ENCODE measurements around the gene MED31.

Gene MED31

GRCh38 chr17:6691546-6691945 lies 40.1 kb upstream of the MED31 start:
- no peak overlapping the region for H3K18ac ChIP-seq (ENCODE audit: low read length)
- no peak overlapping the region for H3K27ac ChIP-seq (replicated peaks; ENCODE audit: low read length)
- H3K4me1 ChIP-seq (ENCODE audit: control insufficient read depth in 2 of 2, insufficient read depth in 1 of 2, low read depth in 1 of 2, low read length in 2 of 2) = no peaks in the 10 kb centered on the region
- no peak overlapping the region for H2AK5ac ChIP-seq (ENCODE audit: low read depth, low read length)
- H4K91ac ChIP-seq (ENCODE audit: low read depth, low read length, poor library complexity) = no peak overlapping the region
- no peaks in the 10 kb centered on the region for H3K79me1 ChIP-seq (ENCODE audit: low read depth, low read length)
- no peak overlapping the region for H2BK120ac ChIP-seq (ENCODE audit: low read depth, low read length)
- H3K4ac ChIP-seq (ENCODE audit: low read length) = no peak overlapping the region
- no peak overlapping the region for H3K23ac ChIP-seq (ENCODE audit: low read depth, low read length, poor library complexity)
- H3K4me3 ChIP-seq (ENCODE audit: low read length in 2 of 2) = no peak overlapping the region
- H3K27me3 ChIP-seq (ENCODE audit: control insufficient read depth in 3 of 3, insufficient read depth in 3 of 3, low read depth in 1 of 3, low read length in 3 of 3) = peaks cover 0 to 23% (median 0%) of the 10 kb centered on the region in 3 experiments
- H3K9me3 ChIP-seq (replicated peaks in 1 of 2; ENCODE audit: control insufficient read depth in 2 of 2, insufficient read depth in 1 of 2, low read depth in 1 of 2, low read length in 2 of 2) = no peaks in the 10 kb centered on the region
- H3K36me3 ChIP-seq (replicated peaks in 1 of 2; ENCODE audit: control insufficient read depth in 2 of 2, insufficient read depth in 2 of 2, low read length in 2 of 2) = no peaks in the 10 kb centered on the region
- no peak overlapping the region for H4K8ac ChIP-seq (ENCODE audit: low read depth, low read length)
- no peak overlapping the region for H2BK12ac ChIP-seq (ENCODE audit: low read length)
- H2BK5ac ChIP-seq (ENCODE audit: low read length) = no peak overlapping the region
- DNase-seq (ENCODE audit: low spot score) = no peak
- no peak overlapping the region for H3K4me2 ChIP-seq (ENCODE audit: insufficient read depth, low read length, poor library complexity, severe bottlenecking)
- H2AFZ ChIP-seq (ENCODE audit: low read length) = no peak overlapping the region
- H3K9ac ChIP-seq (ENCODE audit: low read depth, low read length, poor library complexity) = no peak overlapping the region
- whole genome bisulfite sequencing, 2 donors (ENCODE audit: extremely low coverage in 2 of 2, insufficient read length in 2 of 2, insufficient replicate concordance in 1 of 2) = no CpG with 5 or more reads among the region's 3 CpGs
- H3K14ac ChIP-seq (ENCODE audit: low read length) = no peak overlapping the region
- no peak overlapping the region for H2BK15ac ChIP-seq (ENCODE audit: low read length)

GRCh38 chr17:6690641-6691040 lies 39.2 kb upstream of the MED31 start:
- no peak overlapping the region for H2BK120ac ChIP-seq (ENCODE audit: low read depth, low read length)
- no peaks in the 10 kb centered on the region for H3K4me1 ChIP-seq (ENCODE audit: control insufficient read depth in 2 of 2, insufficient read depth in 1 of 2, low read depth in 1 of 2, low read length in 2 of 2)
- no peak for DNase-seq (ENCODE audit: low spot score)
- peak overlapping the region; percentile 44 for H3K4ac ChIP-seq (ENCODE audit: low read length)
- no peak overlapping the region for H4K91ac ChIP-seq (ENCODE audit: low read depth, low read length, poor library complexity)
- H3K27ac ChIP-seq (replicated peaks; ENCODE audit: low read length) = no peak overlapping the region
- peak overlapping the region; percentile 74 for H3K23ac ChIP-seq (ENCODE audit: low read depth, low read length, poor library complexity)
- H3K27me3 ChIP-seq (ENCODE audit: control insufficient read depth in 3 of 3, insufficient read depth in 3 of 3, low read depth in 1 of 3, low read length in 3 of 3) = peaks cover 0 to 26% (median 0%) of the 10 kb centered on the region in 3 experiments
- H3K4me3 ChIP-seq (ENCODE audit: low read length in 2 of 2) = no peak overlapping the region
- peak overlapping the region; percentile 17 for H3K18ac ChIP-seq (ENCODE audit: low read length)
- peak overlapping the region; percentile 3 for H3K9ac ChIP-seq (ENCODE audit: low read depth, low read length, poor library complexity)
- H2BK5ac ChIP-seq (ENCODE audit: low read length) = no peak overlapping the region
- H2AK5ac ChIP-seq (ENCODE audit: low read depth, low read length) = no peak overlapping the region
- H3K9me3 ChIP-seq (replicated peaks in 1 of 2; ENCODE audit: control insufficient read depth in 2 of 2, insufficient read depth in 1 of 2, low read depth in 1 of 2, low read length in 2 of 2) = no peaks in the 10 kb centered on the region
- H4K8ac ChIP-seq (ENCODE audit: low read depth, low read length) = no peak overlapping the region
- H3K14ac ChIP-seq (ENCODE audit: low read length) = no peak overlapping the region
- H2BK12ac ChIP-seq (ENCODE audit: low read length) = no peak overlapping the region
- H2BK15ac ChIP-seq (ENCODE audit: low read length) = no peak overlapping the region
- no peak overlapping the region for H3K4me2 ChIP-seq (ENCODE audit: insufficient read depth, low read length, poor library complexity, severe bottlenecking)
- no peaks in the 10 kb centered on the region for H3K36me3 ChIP-seq (replicated peaks in 1 of 2; ENCODE audit: control insufficient read depth in 2 of 2, insufficient read depth in 2 of 2, low read length in 2 of 2)
- H3K79me1 ChIP-seq (ENCODE audit: low read depth, low read length) = no peaks in the 10 kb centered on the region
- H2AFZ ChIP-seq (ENCODE audit: low read length) = no peak overlapping the region
- no CpG with 5 or more reads among the region's 11 CpGs for WGBS, 2 donors (ENCODE audit: extremely low coverage in 2 of 2, insufficient read length in 2 of 2, insufficient replicate concordance in 1 of 2)

GRCh38 chr17:6688944-6689343 lies 37.5 kb upstream of the MED31 start:
- Histone ChIP-seq H3K4me3 (ENCODE audit: low read length in 2 of 2) (peak overlapping the region in 1 of 2 donors; percentile 34), H3K4me2 (ENCODE audit: insufficient read depth, low read length, poor library complexity, severe bottlenecking) (no peak overlapping the region), H3K36me3 (replicated peaks in 1 of 2; ENCODE audit: control insufficient read depth in 2 of 2, insufficient read depth in 2 of 2, low read length in 2 of 2) (no peaks in the 10 kb centered on the region), H3K23ac (ENCODE audit: low read depth, low read length, poor library complexity) (no peak overlapping the region), H3K14ac (ENCODE audit: low read length) (no peak overlapping the region), H2AFZ (ENCODE audit: low read length) (no peak overlapping the region), H2BK5ac (ENCODE audit: low read length) (no peak overlapping the region), H3K18ac (ENCODE audit: low read length) (no peak overlapping the region), H3K4ac (ENCODE audit: low read length) (no peak overlapping the region), H2BK12ac (ENCODE audit: low read length) (no peak overlapping the region), H3K9ac (ENCODE audit: low read depth, low read length, poor library complexity) (no peak overlapping the region), H2BK120ac (ENCODE audit: low read depth, low read length) (no peak overlapping the region), H3K79me1 (ENCODE audit: low read depth, low read length) (no peaks in the 10 kb centered on the region), H3K27ac (replicated peaks; ENCODE audit: low read length) (no peak overlapping the region), H2AK5ac (ENCODE audit: low read depth, low read length) (no peak overlapping the region), H3K9me3 (replicated peaks in 1 of 2; ENCODE audit: control insufficient read depth in 2 of 2, insufficient read depth in 1 of 2, low read depth in 1 of 2, low read length in 2 of 2) (no peaks in the 10 kb centered on the region), H2BK15ac (ENCODE audit: low read length) (no peak overlapping the region), H4K91ac (ENCODE audit: low read depth, low read length, poor library complexity) (no peak overlapping the region), H3K27me3 (ENCODE audit: control insufficient read depth in 3 of 3, insufficient read depth in 3 of 3, low read depth in 1 of 3, low read length in 3 of 3) (peaks cover 0 to 22% (median 0%) of the 10 kb centered on the region in 3 experiments), H4K8ac (ENCODE audit: low read depth, low read length) (no peak overlapping the region), H3K4me1 (ENCODE audit: control insufficient read depth in 2 of 2, insufficient read depth in 1 of 2, low read depth in 1 of 2, low read length in 2 of 2) (no peaks in the 10 kb centered on the region)
- WGBS, 2 donors (ENCODE audit: extremely low coverage in 2 of 2, insufficient read length in 2 of 2, insufficient replicate concordance in 1 of 2) = no CpG with 5 or more reads among the region's 9 CpGs
- no peak for DNase-seq (ENCODE audit: low spot score)

- peaks cover 0 to 24% (median 0%) of the 10 kb centered on the region in 3 experiments for H3K27me3 ChIP-seq (ENCODE audit: control insufficient read depth in 3 of 3, insufficient read depth in 3 of 3, low read depth in 1 of 3, low read length in 3 of 3)
- WGBS, 2 donors (ENCODE audit: extremely low coverage in 2 of 2, insufficient read length in 2 of 2, insufficient replicate concordance in 1 of 2) = no CpG with 5 or more reads among the region's 4 CpGs
- H4K91ac ChIP-seq (ENCODE audit: low read depth, low read length, poor library complexity) = peak overlapping the region; percentile 7
- H3K4me3 ChIP-seq (ENCODE audit: low read length in 2 of 2) = no peak overlapping the region
- no peak overlapping the region for H3K4me2 ChIP-seq (ENCODE audit: insufficient read depth, low read length, poor library complexity, severe bottlenecking)
- no peaks in the 10 kb centered on the region for H3K4me1 ChIP-seq (ENCODE audit: control insufficient read depth in 2 of 2, insufficient read depth in 1 of 2, low read depth in 1 of 2, low read length in 2 of 2)
- H3K9ac ChIP-seq (ENCODE audit: low read depth, low read length, poor library complexity) = peak overlapping the region; percentile 44
- no peak overlapping the region for H3K23ac ChIP-seq (ENCODE audit: low read depth, low read length, poor library complexity)
- no peak overlapping the region for H3K14ac ChIP-seq (ENCODE audit: low read length)
- H2BK12ac ChIP-seq (ENCODE audit: low read length) = no peak overlapping the region
- H2BK120ac ChIP-seq (ENCODE audit: low read depth, low read length) = no peak overlapping the region
- H3K79me1 ChIP-seq (ENCODE audit: low read depth, low read length) = no peaks in the 10 kb centered on the region
- no peak overlapping the region for H2BK5ac ChIP-seq (ENCODE audit: low read length)
- H2BK15ac ChIP-seq (ENCODE audit: low read length) = no peak overlapping the region
- H4K8ac ChIP-seq (ENCODE audit: low read depth, low read length) = no peak overlapping the region
- H2AK5ac ChIP-seq (ENCODE audit: low read depth, low read length) = no peak overlapping the region
- no peaks in the 10 kb centered on the region for H3K9me3 ChIP-seq (replicated peaks in 1 of 2; ENCODE audit: control insufficient read depth in 2 of 2, insufficient read depth in 1 of 2, low read depth in 1 of 2, low read length in 2 of 2)
- no peak overlapping the region for H3K4ac ChIP-seq (ENCODE audit: low read length)
- no peaks in the 10 kb centered on the region for H3K36me3 ChIP-seq (replicated peaks in 1 of 2; ENCODE audit: control insufficient read depth in 2 of 2, insufficient read depth in 2 of 2, low read length in 2 of 2)
- H3K18ac ChIP-seq (ENCODE audit: low read length) = no peak overlapping the region
- no peak overlapping the region for H3K27ac ChIP-seq (replicated peaks; ENCODE audit: low read length)
- no peak overlapping the region for H2AFZ ChIP-seq (ENCODE audit: low read length)
- DNase-seq (ENCODE audit: low spot score) = no peak
Observed at GRCh38 chr17:6686026-6686425, 34.6 kb upstream of the MED31 start.
